T-helper 2 cell treated with Interferon-gamma antibody and Interleukin-4, amounts not matched to agents 5 μg/mL and 100 μg/mL, for 36 hours (primary cell): ENCODE results near the gene CA5A.
"Not testable (repeated sequence)": the region's sequence is repeated elsewhere in the genome, so short reads cannot be mapped to it uniquely, and the experiment has no call there.

Experiments
- DNase-seq: peaks from one replicate; pipeline ENCODE4 v3.0.0; 2021; ENCODE audit warnings: low spot score
- H3K27ac Mint-ChIP-seq: one replicate; pipeline ENCODE4 v1.8.0; 2021; ENCODE audit warnings: mild to moderate bottlenecking, mixed read lengths
- H3K27me3 Mint-ChIP-seq: one replicate; pipeline ENCODE4 v1.8.0; 2021; ENCODE audit warnings: low read depth, mixed read lengths
- H3K36me3 Mint-ChIP-seq: one replicate; pipeline ENCODE4 v1.8.0; 2021; ENCODE audit warnings: low read depth, mixed read lengths
- H3K4me1 Mint-ChIP-seq: one replicate; pipeline ENCODE4 v1.8.0; 2021; ENCODE audit warnings: low read depth, mixed read lengths
- H3K4me3 Mint-ChIP-seq: one replicate; pipeline ENCODE4 v1.8.0; 2022; ENCODE audit warnings: mild to moderate bottlenecking, moderate library complexity, mixed read lengths
- H3K9me3 Mint-ChIP-seq: one replicate; pipeline ENCODE4 v1.8.0; 2021; ENCODE audit warnings: mixed read lengths

CA5A gene

GRCh38 chr16:87874639-87875427 is 61.5 kb downstream of the CA5A start:
- Mint-ChIP-seq H3K27me3 (no peaks in the 10 kb centered on the region), H3K4me1 (peaks cover 44% of the 10 kb centered on the region), H3K27ac (peak overlapping the region; percentile 98), H3K9me3 (peaks cover 7% of the 10 kb centered on the region), H3K36me3 (peaks cover 4% of the 10 kb centered on the region), H3K4me3 (peak overlapping the region; percentile 83)
- DNase-seq: peak; percentile 92

- H3K27me3 Mint-ChIP-seq, DNase-seq, H3K9me3 Mint-ChIP-seq: not testable (repeated sequence)
- peak overlapping the region; percentile 46 for H3K4me3 Mint-ChIP-seq
- peaks cover 27% of the 10 kb centered on the region for H3K36me3 Mint-ChIP-seq
- H3K27ac Mint-ChIP-seq: peak overlapping the region; percentile 83
- peaks cover 50% of the 10 kb centered on the region for H3K4me1 Mint-ChIP-seq
These were observed 65.7 kb downstream of the CA5A start for GRCh38 chr16:87870418-87871291.

- DNase-seq, H3K27me3 Mint-ChIP-seq, H3K9me3 Mint-ChIP-seq: not testable (repeated sequence)
- H3K27ac Mint-ChIP-seq: peak overlapping the region; percentile 70
- peaks cover 31% of the 10 kb centered on the region for H3K36me3 Mint-ChIP-seq
- H3K4me1 Mint-ChIP-seq: peaks cover 50% of the 10 kb centered on the region
- peak overlapping the region; percentile 46 for H3K4me3 Mint-ChIP-seq
These were observed 66.4 kb downstream of the CA5A start for GRCh38 chr16:87869879-87870417.

GRCh38 chr16:87869061-87869878 is 67.1 kb downstream of the CA5A start, which contains the start of gene SLC7A5:
TSS of gene SLC7A5 (minus strand) at chr16:87869507. CDS start at chr16:87869422, 85 bp downstream.
- H3K27me3 Mint-ChIP-seq, H3K9me3 Mint-ChIP-seq: not testable (repeated sequence)
- Mint-ChIP-seq H3K27ac (peak within 1 kb of the TSS; percentile 99), H3K36me3 (peaks cover 38% of the 10 kb centered on the region), H3K4me1 (peaks cover 50% of the 10 kb centered on the region), H3K4me3 (peak within 1 kb of the TSS; percentile 98)
- peak; percentile 92 for DNase-seq

GRCh38 chr16:87868254-87869029 is 67.9 kb downstream of the CA5A start:
- Mint-ChIP-seq H3K4me1 (peaks cover 52% of the 10 kb centered on the region), H3K27ac (peak overlapping the region; percentile 99), H3K36me3 (peaks cover 42% of the 10 kb centered on the region), H3K4me3 (peak overlapping the region; percentile 98)
- not testable (repeated sequence) for H3K9me3 Mint-ChIP-seq, H3K27me3 Mint-ChIP-seq
- peak; percentile 79 for DNase-seq

GRCh38 chr16:87865902-87866555 is 70.3 kb downstream of the CA5A start:
- peak overlapping the region; percentile 98 for H3K4me3 Mint-ChIP-seq
- H3K27ac Mint-ChIP-seq: peak overlapping the region; percentile 99
- DNase-seq: peak; percentile 79

GRCh38 chr16:87864331-87864989 is 71.9 kb downstream of the CA5A start:
- H3K4me3 Mint-ChIP-seq: peak overlapping the region; percentile 71
- peaks cover 45% of the 10 kb centered on the region for H3K4me1 Mint-ChIP-seq
- peak overlapping the region; percentile 52 for H3K27ac Mint-ChIP-seq
- H3K36me3 Mint-ChIP-seq: peaks cover 60% of the 10 kb centered on the region
- H3K27me3 Mint-ChIP-seq: no peaks in the 10 kb centered on the region
- H3K9me3 Mint-ChIP-seq: no peaks in the 10 kb centered on the region
- DNase-seq: no peak

More at GRCh38 chr16:87865902-87866555, 70.3 kb downstream of the CA5A start:
- Mint-ChIP-seq H3K36me3 (peaks cover 50% of the 10 kb centered on the region), H3K4me1 (peaks cover 43% of the 10 kb centered on the region)
- H3K27me3 Mint-ChIP-seq, H3K9me3 Mint-ChIP-seq: not testable (repeated sequence)

- H3K27ac Mint-ChIP-seq: peak overlapping the region; percentile 20
- not testable (repeated sequence) for DNase-seq, H3K9me3 Mint-ChIP-seq, H3K4me3 Mint-ChIP-seq, H3K27me3 Mint-ChIP-seq
- peaks cover 63% of the 10 kb centered on the region for H3K36me3 Mint-ChIP-seq
- peaks cover 47% of the 10 kb centered on the region for H3K4me1 Mint-ChIP-seq
These were observed 73.0 kb downstream of the CA5A start for GRCh38 chr16:87863327-87863635.

GRCh38 chr16:87862597-87863326 is 73.6 kb downstream of the CA5A start:
- H3K36me3 Mint-ChIP-seq: peaks cover 62% of the 10 kb centered on the region
- peak overlapping the region; percentile 67 for H3K27ac Mint-ChIP-seq
- not testable (repeated sequence) for DNase-seq, H3K9me3 Mint-ChIP-seq, H3K27me3 Mint-ChIP-seq, H3K4me3 Mint-ChIP-seq
- peaks cover 50% of the 10 kb centered on the region for H3K4me1 Mint-ChIP-seq

GRCh38 chr16:87861300-87862099 is 74.8 kb downstream of the CA5A start:
- Mint-ChIP-seq H3K27ac (peak overlapping the region; percentile 55), H3K4me1 (peaks cover 54% of the 10 kb centered on the region), H3K36me3 (peaks cover 58% of the 10 kb centered on the region)
- not testable (repeated sequence) for H3K4me3 Mint-ChIP-seq, H3K9me3 Mint-ChIP-seq, DNase-seq, H3K27me3 Mint-ChIP-seq
